Adrenal gland (tissue), 12 donors: ENCODE results near the gene HOXC11. TPM values are rescaled to one million over a fixed set of nuclear protein-coding genes. Genes with fewer than 3 reads are reported as not detected.

Experiments used
- DNase-seq, 7 donors: peaks; one replicate each; pipeline ENCODE4 v3.0.0-alpha.2; 2019 to 2020
- H3K27ac ChIP-seq, 5 donors: fragments of 200-600 bp; sonication (generic) in 4 of 5; 1 replicate in 3 of 5; 2 replicates in 2 of 5; pipeline versions ENCODE4 v1.5.1 to v1.8.0; 2016 to 2020; ENCODE audit warnings: mild to moderate bottlenecking in 1 of 5
- H3K27me3 ChIP-seq: fragments of 200-600 bp; 2 replicates; pipeline ENCODE4 v1.8.0; 2021
- H3K36me3 ChIP-seq, 2 donors: fragments of 200-600 bp; replicated peaks in 1 of 2; 1 replicate in 1 of 2; 2 replicates in 1 of 2; pipeline versions ENCODE4 v1.5.1 to v1.8.0; 2018 to 2022
- H3K4me1 ChIP-seq, 2 donors: fragments of 200-600 bp; replicated peaks in 1 of 2; 1 replicate in 1 of 2; 2 replicates in 1 of 2; pipeline versions ENCODE4 v1.5.1 to v1.8.0; 2018 to 2021
- H3K4me3 ChIP-seq, 4 donors: fragments of 200-600 bp; sonication (generic) in 3 of 4; one replicate each; pipeline ENCODE4 v1.5.1; 2016 to 2018
- H3K9me3 ChIP-seq, 3 donors: fragments of 200-600 bp; sonication (generic) in 1 of 3; replicated peaks in 1 of 3; 1 replicate in 2 of 3; 2 replicates in 1 of 3; pipeline versions ENCODE4 v1.5.1 to v1.8.0; 2016 to 2021
- POLR2A ChIP-seq, 2 donors: fragments of 450-650 bp; IDR thresholded peaks; one replicate each; pipeline ENCODE4 v1.6.1; 2017; ENCODE audit warnings: antibody characterized with exemption in 2 of 2, mild to moderate bottlenecking in 2 of 2, moderate library complexity in 1 of 2
- WGBS, 4 donors: extraction: QIAGEN DNeasy Blood & Tissue Kit in 2 of 4; methylation state at CpG; one replicate each; pipeline versions ENCODE4 v1.1.5 to v1.1.7; 2013 to 2017; 5-methylcytosine and 5-hydroxymethylcytosine counted together
- intact Hi-C, 2 donors: fragments of 100-400 bp; cut with DNase I; formaldehyde crosslinking; loops; one replicate each; pipeline versions ENCODE4 v1.14.1 to v1.15.0; 2022 to 2023
- polyA plus RNA-seq, 3 donors: library from polyadenylated mRNA; stranded (reverse); fragments of 200-250 nt in 2 of 3; fragments of 350-450 nt in 1 of 3; fragmentation: Illumina TruSeq in 1 of 3; extraction: RNeasy Lipid Tissue Mini Kit (QIAGEN cat#74804) in 1 of 3; gene quantifications; one replicate each; pipeline ENCODE4 v1.2.3, GENCODE V29; 2013 to 2014
- total RNA-seq, 9 donors: library from RNA; depleted of rRNA in 4 of 9; stranded (reverse); fragments of >200 nt in 4 of 9; fragments of 120-200 nt in 1 of 9; fragmentation: NEBNext Ultra II Directional in 1 of 9; extraction: Animal tissue kit (Norgen Biotek cat#: 25700) in 1 of 9; gene quantifications; one replicate each; pipeline versions ENCODE4 v1.1.0 to v1.2.4, GENCODE V29; 2013 to 2023
- TF ChIP-seq, protein P1 (sequence below), 6 experiments: fragments of 450-650 bp in 4 of 6; fragments of 200-600 bp in 2 of 6; sonication (generic) in 1 of 6; IDR thresholded peaks; 1 replicate in 5 of 6; 2 replicates in 1 of 6; pipeline versions ENCODE4 v1.5.1 to v1.8.0; 2016 to 2021; ENCODE audit warnings: antibody characterized with exemption in 6 of 6, mild to moderate bottlenecking in 2 of 6, moderate library complexity in 1 of 6
- donor health status: healthy with polysubstance abuse.
- donor health status: Bipolar disorder and iron deficiency.
- donor health status: DM: yes; HTN: yes; CAD: no.
- donor health status: DM: no; HTN: no; CAD: no.
- donor health status: DM: no; HTN: no; CAD: no.
- donor health status: DM: yes; HTN: yes; CAD: no.

The HOXC11 gene
- total and polyA plus RNA-seq, 12 donors, result not detected

GRCh38 chr12:53947743-53948142 lies 25.2 kb upstream of the HOXC11 start:
- DNase-seq, result no peak
- Histone ChIP-seq H3K4me1 (peaks cover 0 to 5% of the 10 kb centered on the region in 2 donors), H3K4me3 (no peak overlapping the region), H3K9me3 (no peaks in the 10 kb centered on the region), H3K27ac (no peak overlapping the region), H3K36me3 (no peaks in the 10 kb centered on the region), H3K27me3 (peaks cover 93% of the 10 kb centered on the region)
- TF ChIP-seq, protein P1, sequence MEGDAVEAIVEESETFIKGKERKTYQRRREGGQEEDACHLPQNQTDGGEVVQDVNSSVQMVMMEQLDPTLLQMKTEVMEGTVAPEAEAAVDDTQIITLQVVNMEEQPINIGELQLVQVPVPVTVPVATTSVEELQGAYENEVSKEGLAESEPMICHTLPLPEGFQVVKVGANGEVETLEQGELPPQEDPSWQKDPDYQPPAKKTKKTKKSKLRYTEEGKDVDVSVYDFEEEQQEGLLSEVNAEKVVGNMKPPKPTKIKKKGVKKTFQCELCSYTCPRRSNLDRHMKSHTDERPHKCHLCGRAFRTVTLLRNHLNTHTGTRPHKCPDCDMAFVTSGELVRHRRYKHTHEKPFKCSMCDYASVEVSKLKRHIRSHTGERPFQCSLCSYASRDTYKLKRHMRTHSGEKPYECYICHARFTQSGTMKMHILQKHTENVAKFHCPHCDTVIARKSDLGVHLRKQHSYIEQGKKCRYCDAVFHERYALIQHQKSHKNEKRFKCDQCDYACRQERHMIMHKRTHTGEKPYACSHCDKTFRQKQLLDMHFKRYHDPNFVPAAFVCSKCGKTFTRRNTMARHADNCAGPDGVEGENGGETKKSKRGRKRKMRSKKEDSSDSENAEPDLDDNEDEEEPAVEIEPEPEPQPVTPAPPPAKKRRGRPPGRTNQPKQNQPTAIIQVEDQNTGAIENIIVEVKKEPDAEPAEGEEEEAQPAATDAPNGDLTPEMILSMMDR (IDR thresholded peaks at IDR 0.05), result no peak
- TF ChIP-seq POLR2A (IDR thresholded peaks at IDR 0.05), result no peak
- intact Hi-C loops, result no loop called here

GRCh38 chr12:53948650-53949593 lies 24.0 kb upstream of the HOXC11 start:
- intact Hi-C loops, result no loop called here
- H3K27ac ChIP-seq, result no peak overlapping the region
- no peak overlapping the region for H3K4me3 ChIP-seq
- DNase-seq, result no peak
- H3K36me3 ChIP-seq, result no peaks in the 10 kb centered on the region
- TF ChIP-seq POLR2A (IDR thresholded peaks at IDR 0.05), result no peak
- TF ChIP-seq, protein P1 (IDR thresholded peaks at IDR 0.05), result no peak
- WGBS, 4 donors, result 63 to 76% (median 67%) methylated on average over 7 to 9 of the region's 9 CpGs
- no peaks in the 10 kb centered on the region for H3K9me3 ChIP-seq
- peaks cover 93% of the 10 kb centered on the region for H3K27me3 ChIP-seq
- peaks cover 0 to 5% of the 10 kb centered on the region in 2 donors for H3K4me1 ChIP-seq

DNA sequence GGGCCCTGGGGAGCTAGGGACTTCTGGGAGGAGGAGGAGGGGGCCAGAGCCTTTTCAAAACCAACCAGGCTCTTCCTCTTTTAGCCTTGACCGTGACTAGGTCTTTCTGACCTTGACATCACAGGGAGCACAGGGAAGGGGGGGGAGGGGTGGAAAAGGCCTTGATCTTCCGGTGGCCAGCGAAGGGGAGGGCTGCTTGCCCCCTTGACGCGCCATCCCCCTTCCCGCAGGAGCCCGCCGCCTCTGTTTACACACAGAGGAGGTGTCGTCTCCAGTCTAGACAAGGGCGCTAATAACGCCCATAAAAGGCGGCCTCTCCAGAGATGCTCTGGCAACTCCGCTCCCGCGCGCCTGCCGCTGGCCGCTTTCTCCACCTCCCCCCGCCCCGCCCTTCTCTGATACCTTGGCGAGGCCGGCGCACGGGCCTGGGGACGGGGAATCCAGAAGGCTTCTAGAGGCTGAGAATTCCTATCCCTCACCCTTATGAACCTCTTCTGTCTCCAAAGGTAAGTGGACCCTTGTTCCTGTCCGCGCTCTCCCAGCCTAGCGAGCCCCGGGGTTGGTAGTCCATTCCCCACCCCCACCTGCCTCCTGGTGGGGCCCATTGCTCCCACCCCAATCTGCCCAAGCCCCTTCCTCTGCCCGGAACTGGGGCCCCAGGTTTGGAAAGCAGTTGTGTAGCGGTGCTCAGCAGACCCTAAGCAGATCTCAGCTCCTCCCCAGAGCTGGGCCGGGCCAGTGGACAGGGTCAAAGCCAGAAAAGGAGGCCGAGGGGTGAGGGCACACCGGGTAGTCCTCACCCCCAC lies 23.1 kb upstream of the HOXC11 start:
- H3K27ac ChIP-seq, result no peak overlapping the region
- peaks cover 93% of the 10 kb centered on the region for H3K27me3 ChIP-seq
- TF ChIP-seq, protein P1 (IDR thresholded peaks at IDR 0.05), result no peak
- H3K9me3 ChIP-seq, result no peaks in the 10 kb centered on the region
- H3K4me1 ChIP-seq, result peaks cover 0 to 5% of the 10 kb centered on the region in 2 donors
- 7% methylated on average over 20 to 34 of the region's 34 CpGs for WGBS, 4 donors
- no peak for DNase-seq
- intact Hi-C loops, result no loop called here
- no peak overlapping the region for H3K4me3 ChIP-seq
- H3K36me3 ChIP-seq, result no peaks in the 10 kb centered on the region

DNA sequence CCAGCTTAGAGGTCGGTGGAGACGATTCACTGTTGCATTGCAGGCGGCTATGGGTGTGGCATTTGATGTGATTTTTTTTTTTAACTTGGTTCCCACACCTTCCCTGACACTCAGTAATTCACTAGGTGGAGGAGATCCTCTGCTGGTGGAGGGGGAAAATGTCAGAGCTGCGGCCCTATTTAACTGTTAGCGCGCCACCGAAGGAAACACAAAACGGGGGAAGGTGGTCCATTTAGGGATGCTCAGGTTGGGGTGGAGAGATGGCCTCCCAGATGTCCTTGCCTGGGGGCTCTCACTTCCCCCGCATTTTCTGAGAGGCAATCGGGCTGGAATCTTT lies 22.5 kb upstream of the HOXC11 start:
- 4 to 9% (median 6%) methylated on average over 10 of the region's 10 CpGs for WGBS, 4 donors
- Histone ChIP-seq H3K4me3 (no peak overlapping the region), H3K4me1 (peaks cover 0 to 5% of the 10 kb centered on the region in 2 donors), H3K9me3 (no peaks in the 10 kb centered on the region), H3K36me3 (no peaks in the 10 kb centered on the region), H3K27ac (no peak overlapping the region), H3K27me3 (peaks cover 93% of the 10 kb centered on the region)
- TF ChIP-seq, protein P1 (IDR thresholded peaks at IDR 0.05), result no peak
- TF ChIP-seq POLR2A (IDR thresholded peaks at IDR 0.05), result no peak
- no peak for DNase-seq
- intact Hi-C loops, result no loop called here
